Suprapubic skin (tissue), 4 donors: ENCODE data around the gene SLC25A23.

Experiments
- EP300 ChIP-seq: sonication (generic); formaldehyde crosslinking; IDR thresholded peaks from one replicate; pipeline ENCODE4 v1.6.1; 2017; ENCODE audit warnings: antibody characterized with exemption
- POLR2A ChIP-seq, 2 donors: fragments of 450-650 bp; IDR thresholded peaks; one replicate each; pipeline ENCODE4 v1.6.1; 2017; ENCODE audit warnings: antibody characterized with exemption in 2 of 2, mild to moderate bottlenecking in 2 of 2, moderate library complexity in 2 of 2
- POLR2AphosphoS5 ChIP-seq, 3 donors: sonication (generic); formaldehyde crosslinking; IDR thresholded peaks; one replicate each; pipeline ENCODE4 v1.6.1; 2017; ENCODE audit warnings: antibody characterized with exemption in 3 of 3
- TF ChIP-seq, protein P1 (sequence below), 2 donors: fragments of 200-600 bp in 1 of 2; fragments of 450-650 bp in 1 of 2; sonication (generic) in 1 of 2; IDR thresholded peaks; one replicate each; pipeline ENCODE4 v1.5.1; 2016 to 2019; ENCODE audit warnings: antibody characterized with exemption in 2 of 2, mild to moderate bottlenecking in 1 of 2, moderate library complexity in 1 of 2

DNA sequence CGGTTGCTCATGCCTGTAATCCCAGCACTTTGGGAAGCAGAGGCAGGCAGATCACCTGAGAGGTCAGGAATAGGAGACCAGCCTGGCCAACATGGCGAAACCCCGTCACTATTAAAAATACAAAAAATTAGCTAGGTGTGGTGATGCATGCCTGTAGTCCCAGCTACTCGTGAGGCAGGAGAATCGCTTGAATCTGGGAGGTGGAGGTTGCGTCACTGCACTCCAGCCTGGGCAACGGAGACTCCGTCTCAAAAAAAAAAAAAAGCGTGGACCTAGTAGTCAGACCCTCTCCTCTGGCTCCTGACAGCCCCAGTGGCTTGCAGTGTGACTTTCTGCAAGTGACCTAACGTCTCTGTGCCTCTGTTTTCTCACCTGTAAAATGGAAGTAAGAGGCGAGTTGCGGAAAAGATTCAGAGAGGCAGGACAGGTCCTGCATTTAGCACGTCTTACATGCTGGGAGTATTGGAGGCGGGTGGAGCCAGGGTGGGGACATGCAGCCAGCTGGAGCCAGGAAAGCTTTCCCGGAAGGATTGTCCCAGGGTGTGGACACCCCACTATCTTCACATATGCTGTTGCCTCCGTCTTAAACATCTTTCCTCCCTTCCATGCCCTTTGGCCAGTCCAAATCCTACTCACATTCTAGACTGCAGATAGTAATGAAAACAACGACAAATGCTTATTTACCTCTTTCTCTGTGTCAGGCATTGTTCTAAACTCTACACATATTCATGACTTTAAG, 39.6 kb upstream of the SLC25A23 start:
- TF ChIP-seq, protein P1, sequence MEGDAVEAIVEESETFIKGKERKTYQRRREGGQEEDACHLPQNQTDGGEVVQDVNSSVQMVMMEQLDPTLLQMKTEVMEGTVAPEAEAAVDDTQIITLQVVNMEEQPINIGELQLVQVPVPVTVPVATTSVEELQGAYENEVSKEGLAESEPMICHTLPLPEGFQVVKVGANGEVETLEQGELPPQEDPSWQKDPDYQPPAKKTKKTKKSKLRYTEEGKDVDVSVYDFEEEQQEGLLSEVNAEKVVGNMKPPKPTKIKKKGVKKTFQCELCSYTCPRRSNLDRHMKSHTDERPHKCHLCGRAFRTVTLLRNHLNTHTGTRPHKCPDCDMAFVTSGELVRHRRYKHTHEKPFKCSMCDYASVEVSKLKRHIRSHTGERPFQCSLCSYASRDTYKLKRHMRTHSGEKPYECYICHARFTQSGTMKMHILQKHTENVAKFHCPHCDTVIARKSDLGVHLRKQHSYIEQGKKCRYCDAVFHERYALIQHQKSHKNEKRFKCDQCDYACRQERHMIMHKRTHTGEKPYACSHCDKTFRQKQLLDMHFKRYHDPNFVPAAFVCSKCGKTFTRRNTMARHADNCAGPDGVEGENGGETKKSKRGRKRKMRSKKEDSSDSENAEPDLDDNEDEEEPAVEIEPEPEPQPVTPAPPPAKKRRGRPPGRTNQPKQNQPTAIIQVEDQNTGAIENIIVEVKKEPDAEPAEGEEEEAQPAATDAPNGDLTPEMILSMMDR (IDR thresholded peaks at IDR 0.05): no peak
- TF ChIP-seq POLR2AphosphoS5 (IDR thresholded peaks at IDR 0.05): no peak
- no peak for TF ChIP-seq POLR2A (IDR thresholded peaks at IDR 0.05)
- TF ChIP-seq EP300: no peak
